Esophagus muscularis mucosa (tissue), 4 donors: ENCODE data around the gene SORCS2.

Experiments used
- CTCF ChIP-seq, 3 experiments: fragments of 200-600 bp in 2 of 3; fragments of 450-650 bp in 1 of 3; sonication (generic) in 2 of 3; IDR thresholded peaks; one replicate each; pipeline ENCODE4 v1.5.1; 2017 to 2019; ENCODE audit warnings: antibody characterized with exemption in 3 of 3, mild to moderate bottlenecking in 2 of 3, moderate library complexity in 1 of 3
- EP300 ChIP-seq: sonication (generic); formaldehyde crosslinking; IDR thresholded peaks from one replicate; pipeline ENCODE4 v1.6.1; 2017; ENCODE audit warnings: antibody characterized with exemption
- POLR2A ChIP-seq: fragments of 450-650 bp; IDR thresholded peaks from one replicate; pipeline ENCODE4 v1.6.1; 2017; ENCODE audit warnings: antibody characterized with exemption, moderate library complexity, mild to moderate bottlenecking, low read depth
- POLR2AphosphoS5 ChIP-seq, 2 donors: sonication (generic); formaldehyde crosslinking; IDR thresholded peaks; one replicate each; pipeline ENCODE4 v1.6.1; 2017; ENCODE audit warnings: antibody characterized with exemption in 2 of 2

- TF ChIP-seq CTCF (IDR thresholded peaks at IDR 0.05) (no peak), POLR2A (no peak), POLR2AphosphoS5 (IDR thresholded peaks at IDR 0.05) (no peak), EP300 (no peak)
These were observed 318.2 kb downstream of the SORCS2 start for GRCh38 chr4:7510538-7510937.
